Measurements from ENCODE around the gene SLC35A4.
"Not testable (repeated sequence)": the region's sequence is repeated elsewhere in the genome, so short reads cannot be mapped to it uniquely, and the experiment has no call there.

Gene SLC35A4

GRCh38 chr5:140558542-140558941, 6.1 kb upstream of the SLC35A4 start:
- DNase-seq: no peak

GRCh38 chr5:140560227-140560626, 4.4 kb upstream of the SLC35A4 start:
- no peak for DNase-seq

GRCh38 chr5:140561753-140562523, 2.7 kb upstream of the SLC35A4 start:
- DNase-seq: no peak

GRCh38 chr5:140563596-140563995, 1.0 kb upstream of the SLC35A4 start:
- no peak for DNase-seq

- DNase-seq: no peak
Observed at GRCh38 chr5:140565024-140565779, 574 bp downstream of the SLC35A4 start.

- DNase-seq: no peak
Observed at GRCh38 chr5:140565780-140566095, 1.1 kb downstream of the SLC35A4 start.

- DNase-seq: no peak
Observed at GRCh38 chr5:140566665-140567064, 2.0 kb downstream of the SLC35A4 start.

- no peak for DNase-seq
Observed at GRCh38 chr5:140567136-140567818, 2.6 kb downstream of the SLC35A4 start.

- no peak for DNase-seq
Observed at GRCh38 chr5:140567871-140568270, 3.2 kb downstream of the SLC35A4 start.

GRCh38 chr5:140568443-140569063, 3.9 kb downstream of the SLC35A4 start:
- no peak for DNase-seq

- DNase-seq: no peak
Observed at GRCh38 chr5:140569197-140569596, 4.6 kb downstream of the SLC35A4 start.

- no peak for DNase-seq
Observed at GRCh38 chr5:140570058-140570457, 5.4 kb downstream of the SLC35A4 start.

- no peak for DNase-seq
Observed at GRCh38 chr5:140570488-140570887, 5.9 kb downstream of the SLC35A4 start.

- no peak for DNase-seq
Observed at GRCh38 chr5:140571105-140571504, 6.5 kb downstream of the SLC35A4 start.

- no peak for DNase-seq
Observed at GRCh38 chr5:140573683-140574082, 9.1 kb downstream of the SLC35A4 start.

- no peak for DNase-seq
Observed at GRCh38 chr5:140574165-140574564, 9.5 kb downstream of the SLC35A4 start.

- DNase-seq: no peak
Observed at GRCh38 chr5:140575309-140575708, 10.7 kb downstream of the SLC35A4 start.

- no peak for DNase-seq
Observed at GRCh38 chr5:140576776-140577201, 12.2 kb downstream of the SLC35A4 start.

- DNase-seq: not testable (repeated sequence)
Observed at GRCh38 chr5:140579188-140579747, 14.6 kb downstream of the SLC35A4 start.

GRCh38 chr5:140587495-140587894, 22.9 kb downstream of the SLC35A4 start:
- DNase-seq: no peak

- no peak for DNase-seq
Observed at GRCh38 chr5:140588311-140589070, 23.9 kb downstream of the SLC35A4 start.

GRCh38 chr5:140590861-140591260, 26.2 kb downstream of the SLC35A4 start:
- no peak for DNase-seq

Measured in cortex of kidney (tissue), 1 donor.